HepG2 (cell line): ENCODE data around the gene COX4I2. TPM values are rescaled to one million over a fixed set of nuclear protein-coding genes. Genes with fewer than 3 reads are reported as not detected.
A peak's percentile ranks its signal among the peaks of the same experiment; 100 is the strongest.

Experiments used
- ATAC-seq: fragments of 200-7000 bp; cut with Tn5 transposase; 3 replicates; pipeline ENCODE4 v1.9.1; 2020; ENCODE audit warnings: mild to moderate bottlenecking, moderate library complexity
- BruUV-seq: library from RNA; stranded (reverse); fragments of 400-500 nt; replicated peaks from 2 replicates; lab custom pipeline; 2021; lab: Mats Ljungman, UMichigan
- CTCF ChIA-PET: fragments of 300-600 bp; formaldehyde crosslinking; extraction: SDS; loops from one replicate; lab custom pipeline; 2021; ENCODE audit warnings: low total read pairs, inconsistent platforms, low intra/inter-chr PET ratio; lab: Yijun Ruan, JAX
- POLR2A ChIA-PET: fragments of 350-600 bp; sonication (Branson Sonifier 250); formaldehyde crosslinking; loops from one replicate; lab custom pipeline; 2020; ENCODE audit warnings: antibody characterized with exemption, inconsistent platforms; lab: Yijun Ruan, JAX
- DNase-seq: peaks from one replicate; pipeline ENCODE4 v3.0.0-alpha.2; 2015; ENCODE audit warnings: low spot score
- FAIRE-seq: peaks from 3 replicates; lab custom pipeline; 2011; peaks lifted over from hg19 to GRCh38; lab: Jason Lieb, UNC
- H2AFZ ChIP-seq: one replicate; pipeline ENCODE4 v1.6.1; 2011; ENCODE audit warnings: low read length, inconsistent platforms
- H3K27ac ChIP-seq: fragments of 300-600 bp; 3 replicates; pipeline ENCODE4 v1.8.0; 2011; ENCODE audit warnings: mixed run types, mild to moderate bottlenecking, mixed read lengths, low read length, inconsistent platforms; ENCODE audit not compliant: insufficient read depth; ENCODE audit errors: extremely low read length
- H3K27me3 ChIP-seq, 2 experiments: fragments of 200-600 bp in 1 of 2; 2 replicates in 1 of 2; 3 replicates in 1 of 2; pipeline versions ENCODE4 v1.6.0 to v1.8.0; 2011; ENCODE audit warnings: low read length in 2 of 2, mild to moderate bottlenecking in 2 of 2, moderate library complexity in 2 of 2, inconsistent platforms in 1 of 2; ENCODE audit not compliant: insufficient read depth in 2 of 2, control insufficient read depth in 1 of 2
- H3K36me3 ChIP-seq, 2 experiments: fragments of 200-600 bp in 1 of 2; replicated peaks in 1 of 2; 2 replicates in 1 of 2; 3 replicates in 1 of 2; pipeline versions ENCODE4 v1.5.1 to v1.8.0; 2011; ENCODE audit warnings: low read length in 2 of 2, inconsistent platforms in 1 of 2; ENCODE audit not compliant: insufficient read depth in 2 of 2, control insufficient read depth in 1 of 2
- H3K4me1 ChIP-seq: 2 replicates; pipeline ENCODE4 v1.5.1; 2012; ENCODE audit warnings: low read length, inconsistent platforms; ENCODE audit not compliant: insufficient read depth
- H3K4me2 ChIP-seq: 2 replicates; pipeline ENCODE4 v1.6.0; 2011; ENCODE audit warnings: low read depth, low read length, inconsistent platforms
- H3K4me3 ChIP-seq, 3 experiments: fragments of 200-600 bp in 1 of 3; sonication (generic), shearing (Covaris generic) in 1 of 3; replicated peaks in 1 of 3; 2 replicates each; pipeline ENCODE4 v1.5.1; 2011 to 2016; ENCODE audit warnings: low read length in 3 of 3, inconsistent platforms in 2 of 3, low read depth in 2 of 3, mild to moderate bottlenecking in 2 of 3, control low read depth in 1 of 3, mixed read lengths in 1 of 3; ENCODE audit not compliant: insufficient read depth in 1 of 3
- H3K79me2 ChIP-seq: one replicate; pipeline ENCODE4 v1.6.1; 2011; ENCODE audit warnings: low read length, inconsistent platforms; ENCODE audit not compliant: insufficient read depth
- H3K9ac ChIP-seq: 2 replicates; pipeline ENCODE4 v1.6.0; 2011; ENCODE audit warnings: mild to moderate bottlenecking, low read depth, low read length, inconsistent platforms; ENCODE audit not compliant: insufficient read depth
- H3K9me3 ChIP-seq: 2 replicates; pipeline ENCODE4 v1.5.1; 2012; ENCODE audit warnings: mild to moderate bottlenecking, low read length
- H4K20me1 ChIP-seq: 2 replicates; pipeline ENCODE4 v1.6.0; 2011; ENCODE audit warnings: inconsistent platforms, mild to moderate bottlenecking, low read length, moderate library complexity; ENCODE audit not compliant: insufficient read depth
- ARID2 ChIP-seq: sonication (generic); formaldehyde crosslinking; IDR thresholded peaks from 2 replicates; pipeline ENCODE4 v1.8.1; 2022; ENCODE audit warnings: mild to moderate bottlenecking, missing genetic modification reagents, borderline replicate concordance
- FOXO4 ChIP-seq: sonication (generic); formaldehyde crosslinking; conservative IDR thresholded peaks from 2 replicates; pipeline ENCODE4 v1.8.1; 2023; ENCODE audit warnings: missing genetic modification reagents
- GLI4 ChIP-seq: sonication (generic); formaldehyde crosslinking; IDR thresholded peaks from 2 replicates; pipeline ENCODE4 v1.5.1; 2020; ENCODE audit warnings: missing genetic modification reagents, mild to moderate bottlenecking, moderate library complexity, borderline replicate concordance
- HIVEP1 ChIP-seq: sonication (generic); formaldehyde crosslinking; IDR thresholded peaks from 2 replicates; pipeline ENCODE4 v1.4.0; 2020; ENCODE audit warnings: mild to moderate bottlenecking, missing genetic modification reagents
- KDM5B ChIP-seq: sonication (generic); formaldehyde crosslinking; IDR thresholded peaks from 2 replicates; pipeline ENCODE4 v1.4.0; 2020; ENCODE audit warnings: missing genetic modification reagents, mild to moderate bottlenecking, borderline replicate concordance
- MTA1 ChIP-seq: sonication (generic); formaldehyde crosslinking; IDR thresholded peaks from 2 replicates; pipeline ENCODE4 v1.4.0; 2020; ENCODE audit warnings: missing genetic modification reagents, mild to moderate bottlenecking, borderline replicate concordance
- NCOA1 ChIP-seq: sonication (generic); formaldehyde crosslinking; IDR thresholded peaks from 2 replicates; pipeline ENCODE4 v1.9.0; 2021; ENCODE audit warnings: missing genetic modification reagents
- NR3C1 ChIP-seq: sonication (generic); formaldehyde crosslinking; IDR thresholded peaks from 2 replicates; pipeline ENCODE4 v1.4.0; 2020; ENCODE audit warnings: missing genetic modification reagents
- RARA ChIP-seq: IDR thresholded peaks from 2 replicates; pipeline ENCODE4 v1.6.1; 2016; ENCODE audit warnings: missing genetic modification reagents, missing compliant biosample characterization
- ZBTB25 ChIP-seq: IDR thresholded peaks from 2 replicates; pipeline ENCODE4 v1.6.1; 2018; ENCODE audit warnings: missing genetic modification reagents
- ZNF136 ChIP-seq: sonication (generic); formaldehyde crosslinking; IDR thresholded peaks from 2 replicates; pipeline ENCODE4 v1.8.1; 2022; ENCODE audit warnings: low read depth, mild to moderate bottlenecking, moderate library complexity, missing genetic modification reagents
- ZNF446 ChIP-seq: sonication (generic); formaldehyde crosslinking; IDR thresholded peaks from 2 replicates; pipeline ENCODE4 v1.5.0; 2020; ENCODE audit warnings: mild to moderate bottlenecking, missing genetic modification reagents
- ZNF468 ChIP-seq: sonication (generic); formaldehyde crosslinking; IDR thresholded peaks from 2 replicates; pipeline ENCODE4 v1.8.0; 2022; ENCODE audit warnings: mild to moderate bottlenecking, moderate library complexity, missing genetic modification reagents
- WGBS: methylation state at CpG from one replicate; pipeline ENCODE4 v1.1.6; 2017; ENCODE audit warnings: low lambda C conversion rate; 5-methylcytosine and 5-hydroxymethylcytosine counted together
- in situ Hi-C: cut with HindIII; loops from 2 replicates; pipeline ENCODE4 v1.10.0; 2017; ENCODE audit warnings: low pct_unique_long_range_greater_than_20kb; ENCODE audit not compliant: extremely low pct_ligation_motif_present
- intact Hi-C: fragments of 100-400 bp; cut with micrococcal nuclease; formaldehyde crosslinking; loops from one replicate; pipeline ENCODE4 v1.10.0; 2022; ENCODE audit not compliant: unreplicated experiment
- polyA plus RNA-seq, 8 experiments: library from polyadenylated mRNA; depleted of rRNA in 3 of 8; stranded (reverse) in 7 of 8; unstranded in 1 of 8; fragments of >200 nt; fragmentation: Illumina TruSeq in 4 of 8; extraction: Trizol in 4 of 8; gene quantifications; 2 replicates each; pipeline versions ENCODE4 v1.2.1 to v1.2.3, GENCODE V29; 2011 to 2016; ENCODE audit warnings: low read depth in 4 of 8, missing spikeins in 1 of 8, mixed read lengths in 1 of 8; ENCODE audit not compliant: insufficient read depth in 1 of 8
- total RNA-seq, 5 experiments: library from RNA; depleted of rRNA; stranded (reverse); fragments of >200 nt; fragmentation: Illumina TruSeq; extraction: Trizol; gene quantifications; 2 replicates each; pipeline ENCODE4 v1.2.3, GENCODE V29; 2016; ENCODE audit warnings: low read depth in 1 of 5
- TF ChIP-seq, protein P1 (sequence below): sonication (generic); formaldehyde crosslinking; IDR thresholded peaks from 2 replicates; pipeline ENCODE4 v1.4.0; 2020; ENCODE audit warnings: mild to moderate bottlenecking, missing genetic modification reagents, borderline replicate concordance

COX4I2 gene
- total and polyA plus RNA-seq, 2 of the 13 experiments (the other 11 are each of a cell fraction or from before 2014, with no cell fraction given), result 1.1 TPM; not detected in 1

DNA sequence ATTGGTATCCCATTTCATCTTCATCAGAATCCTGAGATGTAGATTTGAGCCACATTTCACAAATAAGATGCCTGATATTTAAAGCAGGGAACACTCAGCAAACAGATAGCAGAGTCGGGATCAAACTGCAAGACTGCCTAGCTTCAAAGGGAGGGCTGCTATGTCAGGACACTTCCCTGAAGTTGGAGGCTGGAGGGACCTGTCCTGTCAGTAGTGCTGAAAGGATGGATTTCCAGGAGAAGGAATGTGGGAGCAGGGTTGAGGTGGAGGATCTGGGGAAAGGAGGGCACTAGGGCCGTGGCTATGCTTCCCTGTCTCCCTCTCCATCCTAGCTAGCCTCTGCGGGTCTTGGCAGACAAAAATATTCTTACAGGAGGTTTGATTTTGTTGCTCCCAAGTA lies 32.2 kb downstream of the COX4I2 start (continued):
- no peak for TF ChIP-seq ZNF446 (CRISPR knock-in tag)
- TF ChIP-seq ARID2 (CRISPR knock-in tag), result 0 out of 2 replicates have a peak, but pooled peaks have one; percentile 38

- CTCF ChIA-PET, result no interaction called here
- H3K79me2 ChIP-seq, result peaks cover 74% of the 10 kb centered on the region
- BruUV-seq, result no TSS peak
- POLR2A ChIA-PET, result interaction anchor here (0.8 to 20.7 kb wide), 6 partner anchors 8 to 68 kb away, joined by 3 to 643 read pairs (median 10); partner anchors contain the start of genes BCL2L1 and TPX2
- in situ Hi-C loops (no loop called here), intact Hi-C loops (no loop called here)
- H3K4me3 ChIP-seq, result no peak overlapping the region
- peaks cover 83% of the 10 kb centered on the region for H3K4me1 ChIP-seq
- H4K20me1 ChIP-seq, result peaks cover 54% of the 10 kb centered on the region
- FAIRE-seq (no peak), ATAC-seq (no peak; the same call in 2 of the 3 replicates), DNase-seq (no peak)
- peaks cover 62 to 86% of the 10 kb centered on the region in 2 experiments for H3K36me3 ChIP-seq
- no peak overlapping the region for H2AFZ ChIP-seq
- H3K4me2 ChIP-seq, result no peak overlapping the region
- H3K27me3 ChIP-seq, result no peaks in the 10 kb centered on the region
- WGBS, result 88% methylated on average over 10 of the region's 10 CpGs
- no peak overlapping the region for H3K9ac ChIP-seq
- H3K9me3 ChIP-seq, result no peaks in the 10 kb centered on the region
- peak overlapping the region; percentile 2 for H3K27ac ChIP-seq
- TF ChIP-seq KDM5B (CRISPR knock-in tag) (no peak), NR3C1 (CRISPR knock-in tag) (no peak), ZBTB25 (no peak), RARA (no peak), MTA1 (CRISPR knock-in tag) (0 out of 2 replicates have a peak, but pooled peaks have one; percentile 17), FOXO4 (CRISPR knock-in tag) (0 out of 2 replicates have a peak, but pooled peaks have one; percentile 50), NCOA1 (no peak), ZNF136 (0 out of 2 replicates have a peak, but pooled peaks have one; percentile 34), ZNF468 (CRISPR knock-in tag) (no peak), HIVEP1 (CRISPR knock-in tag) (no peak), GLI4 (CRISPR knock-in tag) (no peak)
- TF ChIP-seq, protein P1, sequence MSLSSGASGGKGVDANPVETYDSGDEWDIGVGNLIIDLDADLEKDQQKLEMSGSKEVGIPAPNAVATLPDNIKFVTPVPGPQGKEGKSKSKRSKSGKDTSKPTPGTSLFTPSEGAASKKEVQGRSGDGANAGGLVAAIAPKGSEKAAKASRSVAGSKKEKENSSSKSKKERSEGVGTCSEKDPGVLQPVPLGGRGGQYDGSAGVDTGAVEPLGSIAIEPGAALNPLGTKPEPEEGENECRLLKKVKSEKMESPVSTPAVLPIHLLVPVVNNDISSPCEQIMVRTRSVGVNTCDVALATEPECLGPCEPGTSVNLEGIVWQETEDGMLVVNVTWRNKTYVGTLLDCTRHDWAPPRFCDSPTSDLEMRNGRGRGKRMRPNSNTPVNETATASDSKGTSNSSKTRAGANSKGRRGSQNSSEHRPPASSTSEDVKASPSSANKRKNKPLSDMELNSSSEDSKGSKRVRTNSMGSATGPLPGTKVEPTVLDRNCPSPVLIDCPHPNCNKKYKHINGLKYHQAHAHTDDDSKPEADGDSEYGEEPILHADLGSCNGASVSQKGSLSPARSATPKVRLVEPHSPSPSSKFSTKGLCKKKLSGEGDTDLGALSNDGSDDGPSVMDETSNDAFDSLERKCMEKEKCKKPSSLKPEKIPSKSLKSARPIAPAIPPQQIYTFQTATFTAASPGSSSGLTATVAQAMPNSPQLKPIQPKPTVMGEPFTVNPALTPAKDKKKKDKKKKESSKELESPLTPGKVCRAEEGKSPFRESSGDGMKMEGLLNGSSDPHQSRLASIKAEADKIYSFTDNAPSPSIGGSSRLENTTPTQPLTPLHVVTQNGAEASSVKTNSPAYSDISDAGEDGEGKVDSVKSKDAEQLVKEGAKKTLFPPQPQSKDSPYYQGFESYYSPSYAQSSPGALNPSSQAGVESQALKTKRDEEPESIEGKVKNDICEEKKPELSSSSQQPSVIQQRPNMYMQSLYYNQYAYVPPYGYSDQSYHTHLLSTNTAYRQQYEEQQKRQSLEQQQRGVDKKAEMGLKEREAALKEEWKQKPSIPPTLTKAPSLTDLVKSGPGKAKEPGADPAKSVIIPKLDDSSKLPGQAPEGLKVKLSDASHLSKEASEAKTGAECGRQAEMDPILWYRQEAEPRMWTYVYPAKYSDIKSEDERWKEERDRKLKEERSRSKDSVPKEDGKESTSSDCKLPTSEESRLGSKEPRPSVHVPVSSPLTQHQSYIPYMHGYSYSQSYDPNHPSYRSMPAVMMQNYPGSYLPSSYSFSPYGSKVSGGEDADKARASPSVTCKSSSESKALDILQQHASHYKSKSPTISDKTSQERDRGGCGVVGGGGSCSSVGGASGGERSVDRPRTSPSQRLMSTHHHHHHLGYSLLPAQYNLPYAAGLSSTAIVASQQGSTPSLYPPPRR, result no peak
Measured at GRCh38 chr20:31670371-31671228, 32.9 kb downstream of the COX4I2 start.
